Measurements from ENCODE around the gene CLK2.

DNA sequence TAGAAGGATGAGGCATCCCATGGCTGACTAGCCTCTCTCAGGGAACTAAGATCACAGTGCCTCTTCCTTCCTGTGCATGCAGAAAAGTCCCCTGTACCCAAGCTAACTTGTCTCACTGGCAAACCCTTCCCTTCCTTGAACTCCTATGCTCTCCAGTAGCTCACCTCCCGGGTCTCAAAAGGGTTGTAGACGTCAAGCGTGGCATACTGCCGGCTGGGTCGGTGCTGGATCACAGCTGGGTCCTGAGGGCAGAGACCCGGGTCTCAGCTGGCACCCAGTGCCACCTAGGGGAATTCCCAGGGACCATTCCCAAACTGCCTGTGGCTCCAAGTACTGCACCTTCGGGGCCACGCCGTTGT, 11.8 kb downstream of the CLK2 start:
- TF ChIP-seq, protein P1, sequence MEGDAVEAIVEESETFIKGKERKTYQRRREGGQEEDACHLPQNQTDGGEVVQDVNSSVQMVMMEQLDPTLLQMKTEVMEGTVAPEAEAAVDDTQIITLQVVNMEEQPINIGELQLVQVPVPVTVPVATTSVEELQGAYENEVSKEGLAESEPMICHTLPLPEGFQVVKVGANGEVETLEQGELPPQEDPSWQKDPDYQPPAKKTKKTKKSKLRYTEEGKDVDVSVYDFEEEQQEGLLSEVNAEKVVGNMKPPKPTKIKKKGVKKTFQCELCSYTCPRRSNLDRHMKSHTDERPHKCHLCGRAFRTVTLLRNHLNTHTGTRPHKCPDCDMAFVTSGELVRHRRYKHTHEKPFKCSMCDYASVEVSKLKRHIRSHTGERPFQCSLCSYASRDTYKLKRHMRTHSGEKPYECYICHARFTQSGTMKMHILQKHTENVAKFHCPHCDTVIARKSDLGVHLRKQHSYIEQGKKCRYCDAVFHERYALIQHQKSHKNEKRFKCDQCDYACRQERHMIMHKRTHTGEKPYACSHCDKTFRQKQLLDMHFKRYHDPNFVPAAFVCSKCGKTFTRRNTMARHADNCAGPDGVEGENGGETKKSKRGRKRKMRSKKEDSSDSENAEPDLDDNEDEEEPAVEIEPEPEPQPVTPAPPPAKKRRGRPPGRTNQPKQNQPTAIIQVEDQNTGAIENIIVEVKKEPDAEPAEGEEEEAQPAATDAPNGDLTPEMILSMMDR (IDR thresholded peaks at IDR 0.05; ENCODE audit: poor library complexity, severe bottlenecking): peak; percentile 30
- no peak for TF ChIP-seq POLR2AphosphoS5 (IDR thresholded peaks at IDR 0.05)
- no peak for TF ChIP-seq EP300 (conservative IDR thresholded peaks at IDR 0.05; ENCODE audit: poor library complexity, severe bottlenecking)
